Measurements from ENCODE around the gene EEA1.

The EEA1 gene

DNA sequence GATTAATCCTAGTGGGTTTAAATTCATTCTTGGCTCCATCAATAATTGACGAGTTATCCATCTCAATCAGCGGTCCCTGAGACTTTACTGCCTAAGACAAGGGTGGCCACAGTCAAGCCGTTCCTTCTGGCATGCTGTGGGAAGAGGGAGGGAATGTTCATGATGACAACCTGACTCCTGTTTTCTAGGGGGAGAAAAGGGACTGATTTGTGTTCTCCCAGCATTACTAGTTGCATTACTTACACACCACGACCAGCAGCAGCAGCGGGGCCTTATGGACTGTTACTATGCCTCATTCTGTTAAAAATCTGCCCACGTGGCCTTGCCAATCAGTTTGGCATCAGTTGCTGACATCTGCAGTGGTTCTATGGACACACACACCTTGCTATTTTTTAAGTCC is 196.4 kb downstream of the EEA1 start:
- no peak for DNase-seq (ENCODE audit: low read depth)
- TF ChIP-seq, protein P1, sequence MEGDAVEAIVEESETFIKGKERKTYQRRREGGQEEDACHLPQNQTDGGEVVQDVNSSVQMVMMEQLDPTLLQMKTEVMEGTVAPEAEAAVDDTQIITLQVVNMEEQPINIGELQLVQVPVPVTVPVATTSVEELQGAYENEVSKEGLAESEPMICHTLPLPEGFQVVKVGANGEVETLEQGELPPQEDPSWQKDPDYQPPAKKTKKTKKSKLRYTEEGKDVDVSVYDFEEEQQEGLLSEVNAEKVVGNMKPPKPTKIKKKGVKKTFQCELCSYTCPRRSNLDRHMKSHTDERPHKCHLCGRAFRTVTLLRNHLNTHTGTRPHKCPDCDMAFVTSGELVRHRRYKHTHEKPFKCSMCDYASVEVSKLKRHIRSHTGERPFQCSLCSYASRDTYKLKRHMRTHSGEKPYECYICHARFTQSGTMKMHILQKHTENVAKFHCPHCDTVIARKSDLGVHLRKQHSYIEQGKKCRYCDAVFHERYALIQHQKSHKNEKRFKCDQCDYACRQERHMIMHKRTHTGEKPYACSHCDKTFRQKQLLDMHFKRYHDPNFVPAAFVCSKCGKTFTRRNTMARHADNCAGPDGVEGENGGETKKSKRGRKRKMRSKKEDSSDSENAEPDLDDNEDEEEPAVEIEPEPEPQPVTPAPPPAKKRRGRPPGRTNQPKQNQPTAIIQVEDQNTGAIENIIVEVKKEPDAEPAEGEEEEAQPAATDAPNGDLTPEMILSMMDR (IDR thresholded peaks at IDR 0.05; ENCODE audit: control insufficient read depth, extremely low read depth, insufficient read depth) = no peak
- no peak overlapping the region for H3K4me3 ChIP-seq (ENCODE audit: low read depth, low read length)

DNA sequence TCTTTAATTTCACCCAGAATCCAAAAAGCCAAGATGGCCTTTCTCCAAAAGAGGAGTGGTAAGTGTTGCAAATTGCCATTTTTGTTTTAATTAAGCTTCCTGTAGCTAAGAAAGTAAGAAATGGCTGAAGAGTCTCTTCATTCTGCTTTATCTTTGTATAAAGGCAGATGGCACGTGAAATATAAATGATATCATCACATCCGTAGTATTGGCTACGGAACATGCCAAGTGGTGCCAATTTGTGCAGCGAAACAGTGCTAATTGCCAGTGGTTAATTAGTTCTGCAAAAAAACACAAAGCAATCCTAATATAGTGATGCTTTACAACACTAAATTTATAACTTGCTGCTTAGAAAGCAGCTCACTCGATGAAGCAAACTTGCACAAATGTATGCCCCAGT is 196.9 kb downstream of the EEA1 start:
- no peak for DNase-seq (ENCODE audit: low read depth)
- H3K4me3 ChIP-seq (ENCODE audit: low read depth, low read length) = no peak overlapping the region
- TF ChIP-seq, protein P1 (IDR thresholded peaks at IDR 0.05; ENCODE audit: control insufficient read depth, extremely low read depth, insufficient read depth) = no peak

DNA sequence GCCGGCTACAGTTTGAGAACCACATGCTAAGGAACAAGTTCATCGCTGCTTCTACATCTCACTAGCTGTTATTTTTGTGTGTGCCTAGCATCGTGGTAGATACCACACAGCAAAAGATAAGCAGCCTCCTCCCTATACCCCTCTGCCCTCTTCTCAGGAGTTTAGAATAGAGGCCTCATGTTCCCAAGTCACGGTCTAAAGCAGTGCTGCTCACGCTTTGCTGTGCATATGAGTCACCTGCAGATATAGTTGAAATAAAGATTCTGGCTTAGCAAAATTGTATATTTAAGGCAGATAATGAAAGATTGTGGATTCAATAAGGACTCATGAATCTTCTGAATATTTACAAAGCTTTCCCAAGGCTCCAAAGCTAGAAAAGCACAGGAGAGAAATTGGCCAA is 198.3 kb downstream of the EEA1 start:
- TF ChIP-seq, protein P1 (IDR thresholded peaks at IDR 0.05; ENCODE audit: control insufficient read depth, extremely low read depth, insufficient read depth) = no peak
- no peak overlapping the region for H3K4me3 ChIP-seq (ENCODE audit: low read depth, low read length)
- DNase-seq (ENCODE audit: low read depth) = no peak

DNA sequence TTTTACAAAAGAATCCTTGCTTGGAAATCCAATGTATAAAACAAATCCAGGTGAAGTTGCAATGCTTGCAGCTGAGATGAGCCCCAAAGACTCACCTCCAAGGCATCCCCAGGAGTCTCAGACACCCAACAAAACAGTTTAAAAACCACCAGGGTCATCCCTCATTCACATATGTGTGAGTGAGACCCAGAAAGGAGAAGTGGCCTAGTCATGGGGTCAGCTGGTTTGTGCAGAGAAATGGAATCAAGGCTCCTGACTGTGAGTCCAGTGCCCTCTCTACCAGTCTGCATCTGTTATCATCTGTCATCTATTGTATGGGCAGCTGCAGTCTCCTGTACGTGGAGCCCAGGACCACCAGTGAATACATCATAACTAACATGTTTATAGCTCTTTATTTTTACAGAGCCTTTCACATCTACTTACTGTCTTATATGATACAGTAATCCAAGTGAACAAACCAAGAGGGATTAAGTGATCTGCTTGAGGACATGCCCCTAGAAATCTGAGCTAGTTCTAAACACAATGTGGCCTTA is 199.3 kb downstream of the EEA1 start:
- no peak for DNase-seq (ENCODE audit: low read depth)
- H3K4me3 ChIP-seq (ENCODE audit: low read depth, low read length) = no peak overlapping the region
- TF ChIP-seq, protein P1 (IDR thresholded peaks at IDR 0.05; ENCODE audit: control insufficient read depth, extremely low read depth, insufficient read depth) = no peak

DNA sequence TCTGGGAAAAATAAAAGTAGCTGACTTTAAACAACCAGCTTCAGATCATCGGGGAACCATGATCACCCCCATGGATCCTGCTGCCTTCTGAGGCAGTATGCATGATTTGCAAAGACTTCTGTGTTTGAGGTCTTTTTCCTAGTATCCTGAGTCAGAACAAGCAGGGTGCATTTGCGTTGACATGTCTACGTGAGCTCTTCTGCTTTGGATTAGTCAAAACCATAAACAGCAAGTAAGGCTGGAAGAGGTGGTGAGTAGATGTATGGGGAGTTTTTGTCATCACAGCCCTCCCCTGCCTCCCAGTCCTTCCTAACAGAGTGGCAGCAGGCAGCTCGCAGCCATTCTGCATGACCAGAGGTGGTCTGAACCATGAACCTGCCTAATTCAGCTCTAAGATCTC is 202.2 kb downstream of the EEA1 start:
- TF ChIP-seq, protein P1 (IDR thresholded peaks at IDR 0.05; ENCODE audit: control insufficient read depth, extremely low read depth, insufficient read depth) = no peak
- H3K4me3 ChIP-seq (ENCODE audit: low read depth, low read length) = no peak overlapping the region
- DNase-seq (ENCODE audit: low read depth) = no peak

DNA sequence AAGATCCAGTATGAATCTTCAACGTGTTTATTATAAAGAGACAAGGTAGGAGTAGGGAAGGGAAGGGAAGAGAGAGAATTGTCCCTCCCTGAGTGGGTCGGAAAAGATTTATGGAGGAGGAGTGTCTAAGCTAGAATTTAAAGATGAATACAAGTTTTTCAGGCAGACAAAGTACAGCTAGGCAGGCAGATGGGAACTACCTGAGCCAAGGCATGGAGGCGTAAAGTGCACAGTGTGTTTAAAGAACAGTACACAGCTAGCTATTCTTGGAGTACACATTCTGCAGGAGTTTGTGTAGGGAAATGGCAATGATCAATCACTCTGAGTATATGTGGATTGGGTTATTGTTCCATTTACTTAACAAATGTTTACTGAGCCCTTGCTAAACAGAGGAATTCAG is 206.2 kb downstream of the EEA1 start:
- no peak overlapping the region for H3K4me3 ChIP-seq (ENCODE audit: low read depth, low read length)
- TF ChIP-seq, protein P1 (IDR thresholded peaks at IDR 0.05; ENCODE audit: control insufficient read depth, extremely low read depth, insufficient read depth) = no peak
- no peak for DNase-seq (ENCODE audit: low read depth)

DNA sequence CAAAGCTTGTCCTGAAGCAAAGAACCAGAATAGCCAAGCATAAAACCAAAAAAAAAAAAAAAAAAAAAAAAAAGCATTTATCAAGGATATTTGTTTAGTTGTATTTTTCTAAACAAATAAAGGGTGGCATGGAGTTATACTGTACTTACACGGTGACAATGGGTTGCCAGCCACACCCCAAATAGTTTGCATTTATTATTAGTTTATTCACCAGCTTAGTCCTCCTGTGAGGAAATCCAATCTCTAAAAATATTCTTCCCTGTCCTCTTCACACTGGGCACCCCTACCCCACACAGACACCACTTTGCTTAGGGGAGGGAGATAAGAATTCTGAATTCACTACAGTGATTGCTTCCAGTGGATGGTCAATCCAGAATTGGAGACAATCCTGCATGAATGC is 207.4 kb downstream of the EEA1 start:
- no peak for DNase-seq (ENCODE audit: low read depth)
- H3K4me3 ChIP-seq (ENCODE audit: low read depth, low read length) = no peak overlapping the region
- TF ChIP-seq, protein P1 (IDR thresholded peaks at IDR 0.05; ENCODE audit: control insufficient read depth, extremely low read depth, insufficient read depth) = no peak
